Subcutaneous preadipocyte (primary cell): ENCODE results near the gene GNAI1. TPM values are rescaled to one million over a fixed set of nuclear protein-coding genes. Genes with fewer than 3 reads are reported as not detected.

Source experiments
- small RNA-seq: library from RNA; depleted of rRNA; stranded (forward); fragments of <200 nt; gene quantifications from one replicate; pipeline ENCODE3, GENCODE V24; 2012
- total RNA-seq: library from RNA; depleted of rRNA; stranded (reverse); fragments of >200 nt; gene quantifications from 2 replicates; pipeline ENCODE4 v1.2.3, GENCODE V29; 2012

The GNAI1 gene
- 15.8 and 27.2 TPM in 2 replicates for total RNA-seq

GRCh38 chr7:80134536-80135308 is at the start of gene GNAI1:
GNAI1 (plus strand) TSS chr7:80134831; CDS start chr7:80135161, 330 bp downstream.

Small RNA genes lying within 50 kb of the gene (small RNA-seq; reads per million reads assigned to genes)
- gene RN7SL869P: not detected
